MCF 10A (cell line): ENCODE results near the gene SND1. TPM values are rescaled to one million over a fixed set of nuclear protein-coding genes. Genes with fewer than 3 reads are reported as not detected.

Experiments used
- BruUV-seq: library from RNA; stranded (reverse); fragments of 400-500 nt; replicated peaks from 2 replicates; lab custom pipeline; 2021; lab: Mats Ljungman, UMichigan
- CTCF ChIA-PET: fragments of 300-600 bp; sonication (Branson Sonifier 250); formaldehyde crosslinking; extraction: SDS; loops from one replicate; lab custom pipeline; 2021; ENCODE audit warnings: antibody characterized with exemption, inconsistent platforms; lab: Yijun Ruan, JAX
- POLR2A ChIA-PET: fragments of 300-600, 350-650 bp; sonication (Branson Sonifier 250); formaldehyde crosslinking; extraction: SDS; loops from one replicate; lab custom pipeline; 2020; ENCODE audit warnings: antibody characterized with exemption, inconsistent platforms; lab: Yijun Ruan, JAX
- DNase-seq: peaks from one replicate; pipeline ENCODE4 v3.0.0-alpha.2; 2018; ENCODE audit not compliant: unreplicated experiment
- H3K27ac Mint-ChIP-seq: one replicate; pipeline ENCODE4 v1.8.0; 2022; ENCODE audit warnings: mild to moderate bottlenecking, low read depth, mixed read lengths; ENCODE audit not compliant: unreplicated experiment
- H3K27me3 Mint-ChIP-seq: one replicate; pipeline ENCODE4 v1.8.0; 2022; ENCODE audit warnings: mixed read lengths; ENCODE audit not compliant: insufficient read depth, unreplicated experiment
- H3K36me3 Mint-ChIP-seq: one replicate; pipeline ENCODE4 v1.8.0; 2022; ENCODE audit warnings: mild to moderate bottlenecking, moderate library complexity, mixed read lengths; ENCODE audit not compliant: insufficient read depth, unreplicated experiment
- H3K4me1 Mint-ChIP-seq: one replicate; pipeline ENCODE4 v1.8.0; 2022; ENCODE audit warnings: mixed read lengths; ENCODE audit not compliant: insufficient read depth, unreplicated experiment
- H3K4me3 Mint-ChIP-seq: one replicate; pipeline ENCODE4 v1.8.0; 2022; ENCODE audit warnings: mild to moderate bottlenecking, moderate library complexity, mixed read lengths; ENCODE audit not compliant: unreplicated experiment
- H3K9me3 Mint-ChIP-seq: one replicate; pipeline ENCODE4 v1.8.0; 2022; ENCODE audit warnings: mixed read lengths; ENCODE audit not compliant: unreplicated experiment
- intact Hi-C: fragments of 100-400 bp; cut with micrococcal nuclease; formaldehyde crosslinking; loops from 2 replicates; pipeline ENCODE4 v1.14.1; 2022
- total RNA-seq: library from RNA; stranded (reverse); gene quantifications from 2 replicates; pipeline ENCODE4 v1.2.3, GENCODE V29; 2022
- TF ChIP-seq, protein P1 (sequence below): fragments of 200-600 bp; IDR thresholded peaks from one replicate; pipeline ENCODE4 v1.8.0; 2022; ENCODE audit warnings: antibody characterized with exemption, mild to moderate bottlenecking; ENCODE audit not compliant: unreplicated experiment

SND1 gene
- total RNA-seq, 1 experiment from 2014 or later = 297 TPM

DNA sequence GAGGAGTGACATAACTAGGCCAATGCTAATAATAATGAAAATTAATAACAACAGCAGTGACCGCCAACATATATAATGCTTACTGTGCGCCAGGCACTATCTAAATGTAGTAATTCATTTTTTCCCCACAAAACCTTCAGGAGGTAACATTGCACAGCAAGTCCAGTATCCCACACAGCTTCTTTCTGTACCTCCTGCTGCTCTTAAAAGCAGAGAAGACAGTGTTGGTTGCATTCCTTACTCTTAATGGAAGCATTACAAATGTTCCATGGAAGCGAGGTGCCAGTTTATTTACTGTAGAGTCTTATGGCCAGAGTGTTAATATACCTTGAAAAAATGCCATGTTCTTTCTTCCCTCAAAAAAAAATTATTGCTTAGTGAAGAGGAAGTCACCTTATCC, 211.1 kb downstream of the SND1 start:
- ChIA-PET POLR2A (interaction anchor here (0.6 to 0.8 kb wide), 2 partner anchors 43 to 159 kb away, joined by 3 read pairs; no protein-coding TSS in a partner anchor), CTCF (interaction anchor here (0.7 to 0.8 kb wide), 2 partner anchors 78 to 345 kb away, joined by 3 to 5 read pairs; no protein-coding TSS in a partner anchor)
- TF ChIP-seq, protein P1, sequence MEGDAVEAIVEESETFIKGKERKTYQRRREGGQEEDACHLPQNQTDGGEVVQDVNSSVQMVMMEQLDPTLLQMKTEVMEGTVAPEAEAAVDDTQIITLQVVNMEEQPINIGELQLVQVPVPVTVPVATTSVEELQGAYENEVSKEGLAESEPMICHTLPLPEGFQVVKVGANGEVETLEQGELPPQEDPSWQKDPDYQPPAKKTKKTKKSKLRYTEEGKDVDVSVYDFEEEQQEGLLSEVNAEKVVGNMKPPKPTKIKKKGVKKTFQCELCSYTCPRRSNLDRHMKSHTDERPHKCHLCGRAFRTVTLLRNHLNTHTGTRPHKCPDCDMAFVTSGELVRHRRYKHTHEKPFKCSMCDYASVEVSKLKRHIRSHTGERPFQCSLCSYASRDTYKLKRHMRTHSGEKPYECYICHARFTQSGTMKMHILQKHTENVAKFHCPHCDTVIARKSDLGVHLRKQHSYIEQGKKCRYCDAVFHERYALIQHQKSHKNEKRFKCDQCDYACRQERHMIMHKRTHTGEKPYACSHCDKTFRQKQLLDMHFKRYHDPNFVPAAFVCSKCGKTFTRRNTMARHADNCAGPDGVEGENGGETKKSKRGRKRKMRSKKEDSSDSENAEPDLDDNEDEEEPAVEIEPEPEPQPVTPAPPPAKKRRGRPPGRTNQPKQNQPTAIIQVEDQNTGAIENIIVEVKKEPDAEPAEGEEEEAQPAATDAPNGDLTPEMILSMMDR = no peak
- Mint-ChIP-seq H3K4me3 (no peak overlapping the region), H3K27me3 (no peaks in the 10 kb centered on the region), H3K9me3 (no peaks in the 10 kb centered on the region), H3K27ac (no peak overlapping the region), H3K36me3 (peaks cover 22% of the 10 kb centered on the region), H3K4me1 (peaks cover 14% of the 10 kb centered on the region)
- intact Hi-C loops = no loop called here
- no TSS peak for BruUV-seq
- no peak for DNase-seq

DNA sequence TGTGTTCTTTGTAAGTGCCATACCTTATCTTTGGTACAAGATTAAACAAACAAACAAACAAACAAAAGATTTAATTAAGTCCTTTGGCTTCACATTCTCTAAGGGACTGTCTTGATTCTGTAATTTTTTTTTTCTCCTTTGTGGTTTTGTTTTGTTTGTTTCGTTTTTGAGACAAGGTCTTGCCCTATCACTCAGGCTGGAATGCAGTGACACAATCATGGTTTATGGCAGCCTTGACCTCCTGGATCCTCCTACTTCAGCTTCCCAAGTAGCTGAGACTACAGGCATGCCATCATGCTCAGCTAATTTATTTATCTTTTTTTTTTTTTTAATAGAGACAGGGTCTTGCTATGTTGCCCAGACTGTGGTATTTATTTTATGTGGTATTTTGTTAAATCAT, 213.5 kb downstream of the SND1 start:
- BruUV-seq = no TSS peak
- ChIA-PET CTCF (interaction anchor here (0.7 kb wide), 1 partner anchor 149 kb away, joined by 4 read pairs; no protein-coding TSS in a partner anchor), POLR2A (no interaction called here)
- Mint-ChIP-seq H3K27me3 (no peaks in the 10 kb centered on the region), H3K4me3 (no peak overlapping the region), H3K9me3 (no peaks in the 10 kb centered on the region), H3K4me1 (peaks cover 14% of the 10 kb centered on the region), H3K36me3 (peaks cover 24% of the 10 kb centered on the region), H3K27ac (no peak overlapping the region)
- peak; percentile 59 for DNase-seq
- TF ChIP-seq, protein P1 = no peak
- intact Hi-C loops = no loop called here

DNA sequence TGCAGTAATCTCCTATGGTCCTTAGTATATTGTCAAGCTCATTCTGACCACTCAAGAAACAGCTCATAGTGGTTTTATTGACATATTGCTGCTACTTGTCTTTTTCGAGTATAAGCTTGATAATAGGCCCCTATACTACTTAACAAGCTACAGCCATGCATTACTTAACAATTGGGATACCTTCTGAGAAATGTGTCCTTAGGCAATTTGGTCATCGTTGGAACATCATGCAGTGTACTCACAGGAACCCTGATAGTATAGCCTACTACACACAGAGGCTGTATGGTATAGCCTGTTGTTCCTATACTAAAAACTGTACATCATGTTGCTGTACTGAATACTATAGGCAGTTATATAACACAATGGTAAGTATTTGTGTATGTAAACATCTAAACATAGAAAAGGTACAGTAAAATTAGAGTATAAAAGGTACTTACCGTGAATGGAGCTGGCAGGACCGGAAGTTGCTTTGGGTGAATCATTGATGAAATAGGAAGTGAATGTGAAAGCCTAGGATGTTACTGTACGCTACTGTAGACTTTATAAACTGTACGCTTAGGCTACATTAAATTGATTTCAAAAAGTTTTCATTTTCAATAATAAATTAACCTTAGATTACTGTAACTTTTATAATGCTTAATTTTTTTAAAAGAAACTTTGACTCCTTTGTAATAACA, 218.4 kb downstream of the SND1 start:
- POLR2A ChIA-PET = interaction anchor here (1.1 to 1.5 kb wide), 2 partner anchors 17 to 162 kb away, joined by 3 to 4 read pairs; no protein-coding TSS in a partner anchor
- intact Hi-C loops = no loop called here
- H3K4me1 Mint-ChIP-seq = peaks cover 9% of the 10 kb centered on the region

DNA sequence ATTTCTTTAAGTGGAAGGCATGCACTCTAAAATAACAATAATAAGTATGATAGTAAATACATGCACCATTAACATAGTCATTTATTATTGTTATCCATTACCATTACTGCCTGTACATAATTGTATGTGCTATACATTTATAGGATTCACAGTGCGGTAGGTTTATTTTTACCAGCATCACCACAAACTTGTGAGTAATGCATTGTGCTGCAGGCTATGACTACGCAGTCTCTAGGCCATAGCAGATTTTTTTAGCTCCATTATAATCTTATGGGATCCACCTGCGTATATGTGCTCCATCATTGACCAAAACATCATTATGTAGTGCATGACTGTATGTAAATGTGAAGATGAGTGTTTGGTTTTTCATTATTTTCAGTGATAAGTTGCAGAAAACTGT, 219.2 kb downstream of the SND1 start:
- BruUV-seq = no TSS peak
- no peaks in the 10 kb centered on the region for H3K9me3 Mint-ChIP-seq
- intact Hi-C loops = no loop called here
- DNase-seq = no peak
- H3K27me3 Mint-ChIP-seq = no peaks in the 10 kb centered on the region
- TF ChIP-seq, protein P1 = no peak
- ChIA-PET POLR2A (interaction anchor here (1.1 to 1.5 kb wide), 2 partner anchors 17 to 163 kb away, joined by 3 to 4 read pairs; no protein-coding TSS in a partner anchor), CTCF (interaction anchor here (1.3 kb wide), 1 partner anchor 11 kb away, joined by 5 read pairs; no protein-coding TSS in a partner anchor)
- H3K4me1 Mint-ChIP-seq = peaks cover 5% of the 10 kb centered on the region
- no peak overlapping the region for H3K27ac Mint-ChIP-seq
- H3K4me3 Mint-ChIP-seq = no peak overlapping the region
- peaks cover 25% of the 10 kb centered on the region for H3K36me3 Mint-ChIP-seq

More for the DNA sequence above, 218.4 kb downstream of the SND1 start:
- Mint-ChIP-seq H3K9me3 (no peaks in the 10 kb centered on the region), H3K36me3 (peaks cover 20% of the 10 kb centered on the region), H3K4me3 (no peak overlapping the region), H3K27ac (no peak overlapping the region), H3K27me3 (no peaks in the 10 kb centered on the region)
- CTCF ChIA-PET = interaction anchor here (0.6 to 1.3 kb wide), 3 partner anchors 12 to 32 kb away, joined by 3 to 5 read pairs (median 5); no protein-coding TSS in a partner anchor
- no TSS peak for BruUV-seq
- DNase-seq = peak; percentile 30
- TF ChIP-seq, protein P1 = no peak
